Keratinocyte (primary cell): Measurements from ENCODE around the gene FAM120B. TPM values are rescaled to one million over a fixed set of nuclear protein-coding genes. Genes with fewer than 3 reads are reported as not detected.

Experiments used
- DNase-seq: peaks from one replicate; pipeline ENCODE4 v3.0.0-alpha.2; 2011; ENCODE audit warnings: low read depth, missing footprints, low spot score
- FAIRE-seq: peaks from 2 replicates; lab custom pipeline; 2011; peaks lifted over from hg19 to GRCh38; lab: Jason Lieb, UNC
- H2AFZ ChIP-seq: 2 replicates; pipeline ENCODE4 v1.6.0; 2012; ENCODE audit warnings: low read length, control low read depth, inconsistent platforms; ENCODE audit not compliant: control insufficient read depth
- H3K27ac ChIP-seq: 2 replicates; pipeline ENCODE4 v1.5.1; 2011; ENCODE audit warnings: low read length; ENCODE audit not compliant: control insufficient read depth, insufficient read depth
- H3K27me3 ChIP-seq: 3 replicates; pipeline ENCODE4 v1.6.0; 2011; ENCODE audit warnings: low read length; ENCODE audit not compliant: control insufficient read depth, insufficient read depth; ENCODE audit errors: extremely low read depth
- H3K36me3 ChIP-seq, 2 experiments: 2 replicates in 1 of 2; 3 replicates in 1 of 2; pipeline ENCODE4 v1.5.1; 2011; ENCODE audit warnings: low read length in 2 of 2, mild to moderate bottlenecking in 1 of 2; ENCODE audit not compliant: control insufficient read depth in 2 of 2, insufficient read depth in 2 of 2; ENCODE audit errors: extremely low read depth in 1 of 2
- H3K4me1 ChIP-seq: 3 replicates; pipeline ENCODE4 v1.5.1; 2011; ENCODE audit warnings: low read length; ENCODE audit not compliant: control insufficient read depth, insufficient read depth; ENCODE audit errors: extremely low read depth
- H3K4me2 ChIP-seq: 3 replicates; pipeline ENCODE4 v1.6.0; 2011; ENCODE audit warnings: low read depth, low read length; ENCODE audit not compliant: control insufficient read depth, insufficient read depth; ENCODE audit errors: extremely low read depth
- H3K4me3 ChIP-seq, 3 experiments: fragments of 200-600 bp in 1 of 3; sonication (generic) in 1 of 3; 2 replicates in 2 of 3; 3 replicates in 1 of 3; pipeline ENCODE4 v1.5.1; 2011 to 2016; ENCODE audit warnings: low read length in 3 of 3, mild to moderate bottlenecking in 3 of 3, control low read depth in 2 of 3, inconsistent platforms in 1 of 3, low read depth in 1 of 3, mixed read lengths in 1 of 3, mixed run types in 1 of 3, moderate library complexity in 1 of 3; ENCODE audit not compliant: control insufficient read depth in 2 of 3, insufficient read depth in 2 of 3; ENCODE audit errors: extremely low read depth in 1 of 3
- H3K79me2 ChIP-seq: 2 replicates; pipeline ENCODE4 v1.6.0; 2012; ENCODE audit warnings: low read length; ENCODE audit not compliant: control insufficient read depth, insufficient read depth
- H3K9ac ChIP-seq: 3 replicates; pipeline ENCODE4 v1.6.0; 2011; ENCODE audit warnings: low read length; ENCODE audit not compliant: control insufficient read depth, insufficient read depth; ENCODE audit errors: extremely low read depth
- H3K9me1 ChIP-seq: 3 replicates; pipeline ENCODE4 v1.6.0; 2011; ENCODE audit warnings: low read length; ENCODE audit not compliant: control insufficient read depth, insufficient read depth; ENCODE audit errors: extremely low read depth
- H3K9me3 ChIP-seq: 2 replicates; pipeline ENCODE4 v1.5.1; 2012; ENCODE audit warnings: low read depth, low read length; ENCODE audit not compliant: control insufficient read depth
- H4K20me1 ChIP-seq: 3 replicates; pipeline ENCODE4 v1.6.0; 2011; ENCODE audit warnings: low read length; ENCODE audit not compliant: control insufficient read depth, insufficient read depth; ENCODE audit errors: extremely low read depth
- EZH2 ChIP-seq: IDR thresholded peaks from one replicate; pipeline ENCODE4 v1.6.1; 2012; ENCODE audit warnings: inconsistent platforms, mild to moderate bottlenecking, low read length, moderate library complexity
- dilution Hi-C: fragments of 300-500 bp; cut with MboI; formaldehyde crosslinking; loops from one replicate; pipeline ENCODE4 v1.7.0; 2020; ENCODE audit warnings: low sequenced_read_pairs; ENCODE audit not compliant: extremely low pct_ligation_motif_present
- polyA plus RNA-seq, 5 experiments: library from polyadenylated mRNA; depleted of rRNA in 3 of 5; stranded (reverse) in 3 of 5; stranded (forward) in 1 of 5; unstranded in 1 of 5; fragments of >200 nt; gene quantifications; 1 replicate in 1 of 5; 2 replicates in 3 of 5; 3 replicates in 1 of 5; pipeline versions ENCODE4 v1.2.1 to v1.2.3, GENCODE V29; 2011 to 2012; ENCODE audit warnings: missing spikeins in 2 of 5, low read depth in 1 of 5, low replicate concordance in 1 of 5
- TF ChIP-seq, protein P1 (sequence below), 3 experiments: IDR thresholded peaks in 1 of 3; conservative IDR thresholded peaks in 1 of 3; optimal IDR thresholded peaks in 1 of 3; 2 replicates in 2 of 3; 3 replicates in 1 of 3; pipeline versions ENCODE3 to v1.5.1; 2011; ENCODE audit warnings: low read length in 3 of 3, mild to moderate bottlenecking in 3 of 3, moderate library complexity in 2 of 3, control low read depth in 1 of 3, inconsistent platforms in 1 of 3; ENCODE audit not compliant: insufficient read depth in 2 of 3; ENCODE audit errors: extremely low read depth in 1 of 3

The FAM120B gene
- polyA plus RNA-seq, 1 donor (not counting 4 experiments of a cell fraction or from before 2014, with no cell fraction given) = 17.4 TPM

DNA sequence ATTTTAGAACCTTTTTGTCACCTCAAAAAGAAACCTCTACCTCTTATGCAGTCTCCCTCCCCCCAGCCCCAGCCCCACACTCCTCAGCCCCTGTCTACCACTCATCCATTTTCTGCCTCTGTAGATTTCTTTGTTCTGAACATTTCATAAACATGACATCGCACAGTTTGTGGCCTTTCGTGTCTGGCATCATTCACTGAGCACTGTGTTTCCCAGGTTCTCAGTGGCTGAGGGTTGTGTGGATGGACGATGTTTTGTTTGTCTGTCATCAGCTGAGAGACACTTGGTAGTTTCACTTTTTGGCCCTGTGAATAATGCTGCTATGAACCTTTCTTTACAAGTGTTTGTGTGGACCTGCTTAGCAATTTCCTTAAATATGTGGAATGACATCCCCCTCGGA is 64.5 kb downstream of the FAM120B start:
- Histone ChIP-seq H3K9ac (no peak overlapping the region), H3K9me3 (no peaks in the 10 kb centered on the region), H3K27me3 (no peaks in the 10 kb centered on the region), H3K27ac (no peak overlapping the region), H3K4me2 (no peak overlapping the region), H3K79me2 (no peaks in the 10 kb centered on the region), H4K20me1 (no peaks in the 10 kb centered on the region), H3K4me3 (no peak overlapping the region), H3K4me1 (no peaks in the 10 kb centered on the region), H3K9me1 (no peaks in the 10 kb centered on the region), H3K36me3 (peaks cover 3 to 9% of the 10 kb centered on the region in 2 experiments), H2AFZ (no peak overlapping the region)
- TF ChIP-seq EZH2 = no peak
- TF ChIP-seq, protein P1, sequence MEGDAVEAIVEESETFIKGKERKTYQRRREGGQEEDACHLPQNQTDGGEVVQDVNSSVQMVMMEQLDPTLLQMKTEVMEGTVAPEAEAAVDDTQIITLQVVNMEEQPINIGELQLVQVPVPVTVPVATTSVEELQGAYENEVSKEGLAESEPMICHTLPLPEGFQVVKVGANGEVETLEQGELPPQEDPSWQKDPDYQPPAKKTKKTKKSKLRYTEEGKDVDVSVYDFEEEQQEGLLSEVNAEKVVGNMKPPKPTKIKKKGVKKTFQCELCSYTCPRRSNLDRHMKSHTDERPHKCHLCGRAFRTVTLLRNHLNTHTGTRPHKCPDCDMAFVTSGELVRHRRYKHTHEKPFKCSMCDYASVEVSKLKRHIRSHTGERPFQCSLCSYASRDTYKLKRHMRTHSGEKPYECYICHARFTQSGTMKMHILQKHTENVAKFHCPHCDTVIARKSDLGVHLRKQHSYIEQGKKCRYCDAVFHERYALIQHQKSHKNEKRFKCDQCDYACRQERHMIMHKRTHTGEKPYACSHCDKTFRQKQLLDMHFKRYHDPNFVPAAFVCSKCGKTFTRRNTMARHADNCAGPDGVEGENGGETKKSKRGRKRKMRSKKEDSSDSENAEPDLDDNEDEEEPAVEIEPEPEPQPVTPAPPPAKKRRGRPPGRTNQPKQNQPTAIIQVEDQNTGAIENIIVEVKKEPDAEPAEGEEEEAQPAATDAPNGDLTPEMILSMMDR (optimal IDR thresholded peaks at IDR 0.05 in 1 of 3, IDR thresholded peaks at IDR 0.05 in 1 of 3, conservative IDR thresholded peaks at IDR 0.05 in 1 of 3; ENCODE audit: extremely low read depth in 1 of 3, insufficient read depth in 2 of 3, low read length in 3 of 3) = no peak
- no peak for DNase-seq
- FAIRE-seq = no peak
- dilution Hi-C loops = no loop called here

DNA sequence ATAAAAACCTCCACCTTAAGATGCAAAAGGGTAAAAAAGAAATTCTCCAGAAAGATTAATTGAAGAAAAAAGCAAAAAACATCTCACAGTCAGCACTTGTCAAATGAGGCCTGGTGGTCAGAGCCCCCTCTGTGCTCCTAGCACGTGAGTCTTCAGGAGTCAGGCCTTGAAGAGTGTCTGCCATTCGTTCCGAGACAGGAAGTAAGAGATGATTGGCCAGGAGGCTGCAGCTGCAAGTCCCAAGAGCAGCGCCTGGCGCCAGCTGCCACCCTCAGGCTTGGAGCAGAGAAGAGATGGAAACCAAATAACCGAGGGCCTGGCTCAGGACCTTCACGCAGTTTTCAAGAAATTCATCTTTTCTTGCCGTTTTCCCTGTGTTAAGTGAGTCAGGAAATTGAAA is 65.0 kb downstream of the FAM120B start:
- Histone ChIP-seq H3K4me3 (no peak overlapping the region), H2AFZ (no peak overlapping the region), H3K27me3 (no peaks in the 10 kb centered on the region), H3K27ac (no peak overlapping the region), H3K9ac (no peak overlapping the region), H3K4me2 (no peak overlapping the region), H3K36me3 (peaks cover 3 to 11% of the 10 kb centered on the region in 2 experiments), H4K20me1 (no peaks in the 10 kb centered on the region), H3K79me2 (no peaks in the 10 kb centered on the region), H3K9me3 (no peaks in the 10 kb centered on the region), H3K4me1 (no peaks in the 10 kb centered on the region), H3K9me1 (no peaks in the 10 kb centered on the region)
- FAIRE-seq (no peak), DNase-seq (no peak)
- TF ChIP-seq, protein P1 (optimal IDR thresholded peaks at IDR 0.05 in 1 of 3, IDR thresholded peaks at IDR 0.05 in 1 of 3, conservative IDR thresholded peaks at IDR 0.05 in 1 of 3; ENCODE audit: extremely low read depth in 1 of 3, insufficient read depth in 2 of 3, low read length in 3 of 3) = no peak
- TF ChIP-seq EZH2 = no peak
- dilution Hi-C loops = no loop called here
